Stimulated activated CD8-positive, alpha-beta memory T cell treated with anti-CD3 and anti-CD28 coated beads, Interleukin-15, amount 100 ng/mL, for 1 hour (primary cell): ENCODE results near the gene ABLIM1.
A peak's percentile ranks its signal among the peaks of the same experiment; 100 is the strongest.

Experiments
- DNase-seq: peaks from one replicate; pipeline ENCODE4 v3.0.0-alpha.2; 2020; ENCODE audit warnings: low read depth

The ABLIM1 gene

DNA sequence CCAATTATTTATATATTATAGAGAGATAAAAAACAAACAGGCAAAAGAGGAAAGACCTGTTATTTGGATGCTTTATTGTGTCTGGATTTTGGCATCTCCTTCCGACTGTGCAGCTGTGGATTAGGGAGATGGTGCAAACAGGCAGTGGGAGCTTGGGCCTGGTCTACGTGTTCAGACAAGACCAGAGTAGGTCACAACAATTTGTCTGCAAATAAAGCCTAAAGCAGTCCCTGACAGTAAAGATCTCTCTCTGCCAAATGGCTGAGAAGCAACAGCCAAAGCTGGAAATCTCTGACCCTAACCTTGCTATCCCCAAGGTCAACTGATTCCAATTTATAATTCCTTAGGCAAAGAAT is 82.0 kb downstream of the ABLIM1 start:
- no peak for DNase-seq

DNA sequence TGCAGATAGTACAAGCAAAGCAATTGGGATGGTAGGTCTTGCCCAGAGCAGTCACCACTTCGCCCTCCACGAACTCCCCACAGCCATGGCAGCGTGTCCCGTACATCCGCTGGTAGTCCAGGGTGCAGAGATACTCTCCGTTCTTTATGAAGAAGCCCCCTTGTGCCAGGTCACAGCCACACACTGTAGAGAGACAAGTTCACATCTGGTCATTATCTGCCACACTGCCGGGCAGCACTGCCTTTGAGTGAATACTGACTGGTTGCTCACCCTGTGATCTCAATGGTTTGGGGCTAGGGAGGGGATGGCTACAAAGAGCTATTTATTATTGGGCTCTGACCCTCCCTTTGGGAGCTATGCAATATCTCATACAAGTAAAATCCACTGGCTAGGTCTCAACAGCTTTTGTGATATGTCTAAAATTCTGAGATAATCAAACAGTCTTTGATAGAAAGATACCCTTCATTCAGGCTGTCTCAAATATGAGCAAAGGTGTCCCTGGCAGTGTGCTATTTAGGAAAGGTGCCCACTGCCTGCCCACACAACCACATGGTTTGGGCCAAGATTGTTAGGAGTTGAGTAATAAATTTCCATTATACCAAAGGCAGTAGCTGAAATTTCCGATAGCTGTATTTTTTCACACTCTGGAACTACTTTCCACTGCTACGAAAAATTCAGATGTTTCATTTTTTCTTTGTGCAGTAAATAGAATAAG is 82.5 kb downstream of the ABLIM1 start:
- DNase-seq, result no peak

- DNase-seq, result no peak
Observed at GRCh38 chr10:114573330-114574045, 84.6 kb downstream of the ABLIM1 start.

GRCh38 chr10:114571316-114571999 is 86.6 kb downstream of the ABLIM1 start:
- no peak for DNase-seq

GRCh38 chr10:114566064-114566463 is 92.0 kb downstream of the ABLIM1 start:
- no peak for DNase-seq

DNA sequence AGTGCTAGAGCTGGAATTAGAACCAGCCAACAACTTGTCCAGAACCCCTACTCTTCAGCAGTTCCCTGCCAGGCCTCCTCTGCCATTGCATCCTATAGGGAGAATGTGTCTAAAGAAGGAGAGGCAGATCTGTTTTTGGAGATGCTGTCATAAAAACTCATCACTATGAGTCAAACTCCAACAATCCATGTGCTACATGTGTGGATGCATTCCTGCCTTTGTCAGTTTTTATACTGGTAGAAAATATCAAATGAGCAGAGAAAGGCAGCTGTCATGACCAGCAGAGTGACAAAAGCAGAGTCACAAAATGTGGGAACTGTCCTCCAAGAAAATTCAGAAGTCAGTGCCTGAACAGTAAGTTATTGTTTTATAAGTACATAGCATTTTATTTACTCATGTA is 93.0 kb downstream of the ABLIM1 start:
- no peak for DNase-seq

GRCh38 chr10:114561008-114561523 is 97.0 kb downstream of the ABLIM1 start:
- no peak for DNase-seq

- no peak for DNase-seq
Observed at GRCh38 chr10:114560144-114560543, 97.9 kb downstream of the ABLIM1 start.

DNA sequence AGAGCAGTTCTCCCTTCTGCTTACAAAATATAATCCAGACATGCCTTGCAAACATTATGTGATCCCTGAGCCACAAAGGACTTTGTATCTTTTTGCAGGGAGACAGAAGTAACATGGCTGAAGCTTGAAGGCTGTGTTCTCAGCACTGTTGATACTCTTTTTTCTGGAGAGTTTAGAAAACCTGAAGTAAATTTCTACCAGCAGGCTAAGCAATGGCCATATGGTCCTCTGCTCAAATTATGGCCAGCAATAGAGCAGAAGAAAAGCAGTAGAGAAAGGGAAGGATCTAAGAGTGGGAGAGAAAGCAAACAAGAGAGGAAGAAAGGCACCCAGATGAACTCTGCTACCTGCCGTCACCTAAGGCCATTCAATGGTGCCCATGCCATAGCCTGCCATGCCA is 98.4 kb downstream of the ABLIM1 start:
- DNase-seq, result no peak

DNA sequence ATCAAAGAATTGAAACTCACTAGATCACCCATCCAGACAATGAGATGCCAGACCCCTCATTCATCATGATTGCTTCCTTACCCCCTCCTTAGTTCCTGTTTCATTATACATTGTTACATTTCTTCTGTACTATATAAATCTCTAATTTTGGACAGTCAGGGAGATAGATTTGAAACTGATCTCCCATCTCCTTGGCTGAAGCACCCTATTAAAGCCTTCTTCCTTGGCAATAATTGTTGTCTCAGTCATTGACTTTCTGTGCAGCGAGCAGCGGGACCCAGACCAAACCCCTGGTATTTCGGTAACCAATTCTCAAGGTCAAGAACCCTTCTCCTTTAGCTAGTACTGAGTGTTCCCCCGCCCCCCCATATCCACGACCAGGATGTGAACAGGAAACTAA is 100.2 kb downstream of the ABLIM1 start:
- no peak for DNase-seq

DNA sequence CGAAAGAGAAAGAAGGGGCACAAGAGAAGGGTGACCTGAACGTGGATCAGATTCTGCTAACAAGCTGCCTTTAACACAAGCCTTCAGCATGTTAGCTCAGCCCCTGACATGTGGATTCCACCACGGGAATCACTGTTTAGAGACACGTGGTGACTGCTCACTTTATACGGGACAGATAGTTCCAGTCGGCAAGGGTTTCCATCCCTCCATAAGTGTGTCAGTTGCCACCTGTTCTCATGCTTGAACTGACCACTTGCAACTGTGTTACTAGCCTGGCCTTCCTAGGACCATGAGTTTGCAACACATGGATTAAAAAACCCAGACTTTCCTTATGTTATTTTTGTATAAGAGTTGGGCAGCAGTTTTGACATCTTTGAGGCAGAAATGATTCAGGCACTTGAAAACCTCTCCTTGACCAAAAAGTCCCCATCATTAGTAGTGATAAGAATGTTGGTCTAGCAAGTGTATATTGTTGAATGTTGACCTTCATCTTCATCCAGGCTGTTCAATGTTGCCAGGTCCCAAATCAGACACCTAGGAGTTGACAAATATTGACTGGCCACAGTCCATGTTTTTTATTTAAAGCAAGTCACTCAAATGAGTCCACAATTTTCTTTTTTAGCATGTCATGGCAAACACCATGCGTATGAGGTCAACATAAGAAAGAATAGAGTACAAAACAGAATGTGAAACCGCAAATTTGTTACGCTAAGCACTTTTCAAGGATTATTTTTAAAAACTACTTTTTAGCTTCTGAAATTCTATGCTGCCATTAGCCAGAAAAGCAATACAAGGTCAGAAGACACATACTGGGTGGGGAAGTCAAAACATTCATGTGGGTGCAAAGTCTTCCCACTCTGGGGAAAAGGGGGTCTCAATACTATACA is 101.6 kb downstream of the ABLIM1 start:
- DNase-seq, result no peak

GRCh38 chr10:114553436-114553835 is 104.6 kb downstream of the ABLIM1 start:
- DNase-seq, result no peak

GRCh38 chr10:114552050-114552449 is 106.0 kb downstream of the ABLIM1 start:
- no peak for DNase-seq

DNA sequence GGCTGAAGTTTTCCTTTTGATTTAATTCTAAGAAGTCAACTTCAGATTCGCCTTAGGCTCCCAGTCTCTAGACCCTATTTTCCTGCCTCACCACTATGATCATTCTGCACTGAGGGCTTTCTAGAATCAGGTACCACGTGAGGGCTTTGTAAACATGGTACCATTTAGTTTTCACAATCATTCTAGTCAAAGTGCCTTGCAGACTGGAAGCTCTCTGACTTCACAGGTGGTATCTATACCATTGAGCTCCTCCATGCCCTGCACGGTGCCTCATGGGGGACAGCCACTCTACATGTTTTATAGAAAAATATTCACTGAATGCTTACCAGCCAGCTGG is 106.5 kb downstream of the ABLIM1 start:
- no peak for DNase-seq

DNA sequence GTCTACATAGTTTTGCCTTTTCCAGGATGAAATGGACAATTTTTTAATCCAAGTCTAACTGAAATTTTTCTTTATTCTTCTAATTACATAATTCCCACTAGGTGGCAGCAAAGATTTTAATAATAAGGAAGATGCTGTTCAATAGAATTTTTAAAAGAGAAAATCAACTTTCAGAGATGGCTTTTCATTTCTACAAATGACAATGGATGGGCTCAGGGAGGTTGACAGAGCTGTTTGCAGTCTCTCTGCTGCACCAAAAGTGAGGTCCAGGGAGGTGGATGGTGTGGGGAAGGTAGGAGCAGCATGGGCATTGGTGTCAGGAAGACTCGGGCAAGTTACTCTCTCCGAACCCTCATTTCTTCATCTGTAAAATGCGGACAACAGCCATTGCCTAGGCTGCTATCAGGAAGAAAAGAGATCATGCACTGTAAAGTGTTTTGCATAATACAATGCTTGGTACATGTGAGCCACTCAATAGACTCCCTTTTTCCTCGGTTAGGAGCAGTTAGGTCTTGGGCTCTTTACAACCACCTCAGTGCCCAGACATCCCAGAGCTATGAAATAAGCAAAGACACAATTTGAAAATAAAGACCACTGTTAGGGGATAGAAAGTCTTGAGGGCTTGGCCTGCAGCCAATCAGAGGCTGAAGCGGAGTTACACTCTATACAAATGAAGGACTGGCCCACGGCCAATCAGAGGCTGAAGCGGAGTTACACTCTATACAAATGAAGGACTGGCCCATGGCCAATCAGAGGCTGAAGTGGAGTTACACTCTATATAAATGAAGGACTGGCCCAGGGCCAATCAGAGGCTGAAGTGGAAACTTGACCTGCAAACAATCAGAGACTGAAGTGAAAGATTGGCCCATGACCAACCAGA is 107.1 kb downstream of the ABLIM1 start:
- no peak for DNase-seq

GRCh38 chr10:114548662-114549061 is 109.4 kb downstream of the ABLIM1 start:
- DNase-seq, result no peak

DNA sequence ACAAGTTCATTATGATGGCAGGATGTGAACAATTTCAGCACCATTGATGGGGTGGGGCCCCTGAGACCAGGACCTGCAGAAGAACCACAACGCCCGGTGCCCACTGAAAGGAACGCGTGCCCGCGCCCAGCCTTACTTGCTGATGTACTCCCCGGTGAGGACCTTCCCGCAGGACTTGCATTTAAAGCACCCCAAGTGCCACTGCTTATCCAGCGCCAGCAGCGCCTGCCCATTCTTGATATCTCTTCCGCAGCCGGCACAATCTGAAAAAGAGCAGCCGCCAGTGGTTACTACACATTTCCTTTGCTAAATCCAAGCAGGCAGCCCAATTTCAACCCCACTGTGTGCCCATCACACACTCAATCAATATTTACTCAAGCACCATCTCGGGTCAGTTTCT is 110.6 kb downstream of the ABLIM1 start:
- DNase-seq, result no peak

GRCh38 chr10:114547056-114547455 is 111.0 kb downstream of the ABLIM1 start:
- no peak for DNase-seq

DNA sequence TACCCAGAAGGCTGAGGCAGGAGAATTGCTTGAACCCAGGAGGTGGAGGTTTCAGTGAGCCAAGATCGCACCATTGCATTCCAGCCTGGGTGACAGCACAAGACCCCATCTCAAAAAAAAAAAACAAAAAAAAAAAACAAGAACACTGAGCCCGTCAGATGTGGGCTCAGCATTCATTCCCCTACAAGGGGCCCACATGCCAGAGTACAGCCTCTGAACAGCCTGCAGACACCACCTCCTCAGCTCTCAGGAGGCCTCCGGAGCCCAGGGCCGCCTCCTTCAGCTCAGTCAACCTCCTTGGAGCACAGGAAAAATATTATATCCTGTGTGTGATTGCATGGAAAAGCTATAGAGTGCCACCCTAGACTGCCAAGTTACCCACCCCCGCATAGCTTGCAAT is 112.3 kb downstream of the ABLIM1 start:
- no peak for DNase-seq

GRCh38 chr10:114545071-114545470 is 113.0 kb downstream of the ABLIM1 start:
- no peak for DNase-seq

GRCh38 chr10:114544045-114544659 is 113.9 kb downstream of the ABLIM1 start:
- DNase-seq, result peak; percentile 42
